Measurements from ENCODE around the gene ERICH4.
A peak's percentile ranks its signal among the peaks of the same experiment; 100 is the strongest.

ERICH4 gene

GRCh38 chr19:41437944-41438574, 4.9 kb upstream of the ERICH4 start:
- no peak overlapping the region for H2AFZ ChIP-seq (ENCODE audit: low read length)
- H2AK5ac ChIP-seq (ENCODE audit: low read depth, low read length), result no peak overlapping the region
- no peak overlapping the region for H4K8ac ChIP-seq (ENCODE audit: low read depth, low read length)
- DNase-seq (ENCODE audit: low spot score), result no peak
- no peak overlapping the region for H3K14ac ChIP-seq (ENCODE audit: low read length)
- no peak overlapping the region for H3K27ac ChIP-seq (replicated peaks; ENCODE audit: low read length)
- no peak overlapping the region for H2BK12ac ChIP-seq (ENCODE audit: low read length)
- H2BK15ac ChIP-seq (ENCODE audit: low read length), result no peak overlapping the region
- H4K91ac ChIP-seq (ENCODE audit: low read depth, low read length, poor library complexity), result no peak overlapping the region
- H3K4me3 ChIP-seq (ENCODE audit: low read length in 2 of 2), result no peak overlapping the region
- H3K4me1 ChIP-seq (ENCODE audit: control insufficient read depth in 2 of 2, insufficient read depth in 1 of 2, low read depth in 1 of 2, low read length in 2 of 2), result no peaks in the 10 kb centered on the region
- H3K18ac ChIP-seq (ENCODE audit: low read length), result no peak overlapping the region
- peaks cover 17 to 27% of the 10 kb centered on the region in 2 donors for H3K36me3 ChIP-seq (replicated peaks in 1 of 2; ENCODE audit: control insufficient read depth in 2 of 2, insufficient read depth in 2 of 2, low read length in 2 of 2)
- H3K4ac ChIP-seq (ENCODE audit: low read length), result no peak overlapping the region
- H2BK5ac ChIP-seq (ENCODE audit: low read length), result no peak overlapping the region
- H3K27me3 ChIP-seq (ENCODE audit: control insufficient read depth in 3 of 3, insufficient read depth in 3 of 3, low read depth in 1 of 3, low read length in 3 of 3), result no peaks in the 10 kb centered on the region
- H3K79me1 ChIP-seq (ENCODE audit: low read depth, low read length), result no peaks in the 10 kb centered on the region
- H3K4me2 ChIP-seq (ENCODE audit: insufficient read depth, low read length, poor library complexity, severe bottlenecking), result no peak overlapping the region
- no peak overlapping the region for H2BK120ac ChIP-seq (ENCODE audit: low read depth, low read length)
- no CpG with 5 or more reads among the region's 7 CpGs for WGBS, 2 donors (ENCODE audit: extremely low coverage in 2 of 2, insufficient read length in 2 of 2, insufficient replicate concordance in 1 of 2)
- H3K23ac ChIP-seq (ENCODE audit: low read depth, low read length, poor library complexity), result no peak overlapping the region
- H3K9ac ChIP-seq (ENCODE audit: low read depth, low read length, poor library complexity), result no peak overlapping the region
- peaks cover 0 to 2% of the 10 kb centered on the region in 2 donors for H3K9me3 ChIP-seq (replicated peaks in 1 of 2; ENCODE audit: control insufficient read depth in 2 of 2, insufficient read depth in 1 of 2, low read depth in 1 of 2, low read length in 2 of 2)

GRCh38 chr19:41439441-41440222, 3.3 kb upstream of the ERICH4 start, which contains the start of gene DMAC2:
TSS of gene DMAC2 (minus strand) at chr19:41439912. CDS start at chr19:41439899, 13 bp downstream.
- H4K91ac ChIP-seq (ENCODE audit: low read depth, low read length, poor library complexity), result no peak within 1 kb of the TSS
- H3K27ac ChIP-seq (replicated peaks; ENCODE audit: low read length), result peak within 1 kb of the TSS; percentile 86
- H2BK120ac ChIP-seq (ENCODE audit: low read depth, low read length), result no peak within 1 kb of the TSS
- no peaks in the 10 kb centered on the region for H3K79me1 ChIP-seq (ENCODE audit: low read depth, low read length)
- peak within 1 kb of the TSS; percentile 83 for H3K23ac ChIP-seq (ENCODE audit: low read depth, low read length, poor library complexity)
- DNase-seq (ENCODE audit: low spot score), result peak; percentile 96
- H2AFZ ChIP-seq (ENCODE audit: low read length), result peak within 1 kb of the TSS; percentile 94
- peak within 1 kb of the TSS; percentile 78 to 90 for H3K4me3 ChIP-seq (ENCODE audit: low read length in 2 of 2)
- H2AK5ac ChIP-seq (ENCODE audit: low read depth, low read length), result no peak within 1 kb of the TSS
- peak within 1 kb of the TSS; percentile 100 for H3K18ac ChIP-seq (ENCODE audit: low read length)
- no peak within 1 kb of the TSS for H3K4ac ChIP-seq (ENCODE audit: low read length)
- H3K4me1 ChIP-seq (ENCODE audit: control insufficient read depth in 2 of 2, insufficient read depth in 1 of 2, low read depth in 1 of 2, low read length in 2 of 2), result no peaks in the 10 kb centered on the region
- peaks cover 12 to 21% of the 10 kb centered on the region in 2 donors for H3K36me3 ChIP-seq (replicated peaks in 1 of 2; ENCODE audit: control insufficient read depth in 2 of 2, insufficient read depth in 2 of 2, low read length in 2 of 2)
- WGBS, 2 donors (ENCODE audit: extremely low coverage in 2 of 2, insufficient read length in 2 of 2, insufficient replicate concordance in 1 of 2), result no CpG with 5 or more reads among the region's 40 CpGs
- H2BK15ac ChIP-seq (ENCODE audit: low read length), result peak within 1 kb of the TSS; percentile 10
- no peak within 1 kb of the TSS for H2BK12ac ChIP-seq (ENCODE audit: low read length)
- H4K8ac ChIP-seq (ENCODE audit: low read depth, low read length), result no peak within 1 kb of the TSS
- peaks cover 0 to 2% of the 10 kb centered on the region in 2 donors for H3K9me3 ChIP-seq (replicated peaks in 1 of 2; ENCODE audit: control insufficient read depth in 2 of 2, insufficient read depth in 1 of 2, low read depth in 1 of 2, low read length in 2 of 2)
- H3K14ac ChIP-seq (ENCODE audit: low read length), result no peak within 1 kb of the TSS
- peak within 1 kb of the TSS; percentile 92 for H3K9ac ChIP-seq (ENCODE audit: low read depth, low read length, poor library complexity)
- peaks cover 0 to 9% (median 0%) of the 10 kb centered on the region in 3 experiments for H3K27me3 ChIP-seq (ENCODE audit: control insufficient read depth in 3 of 3, insufficient read depth in 3 of 3, low read depth in 1 of 3, low read length in 3 of 3)
- no peak within 1 kb of the TSS for H2BK5ac ChIP-seq (ENCODE audit: low read length)
- peak within 1 kb of the TSS; percentile 32 for H3K4me2 ChIP-seq (ENCODE audit: insufficient read depth, low read length, poor library complexity, severe bottlenecking)

DNA sequence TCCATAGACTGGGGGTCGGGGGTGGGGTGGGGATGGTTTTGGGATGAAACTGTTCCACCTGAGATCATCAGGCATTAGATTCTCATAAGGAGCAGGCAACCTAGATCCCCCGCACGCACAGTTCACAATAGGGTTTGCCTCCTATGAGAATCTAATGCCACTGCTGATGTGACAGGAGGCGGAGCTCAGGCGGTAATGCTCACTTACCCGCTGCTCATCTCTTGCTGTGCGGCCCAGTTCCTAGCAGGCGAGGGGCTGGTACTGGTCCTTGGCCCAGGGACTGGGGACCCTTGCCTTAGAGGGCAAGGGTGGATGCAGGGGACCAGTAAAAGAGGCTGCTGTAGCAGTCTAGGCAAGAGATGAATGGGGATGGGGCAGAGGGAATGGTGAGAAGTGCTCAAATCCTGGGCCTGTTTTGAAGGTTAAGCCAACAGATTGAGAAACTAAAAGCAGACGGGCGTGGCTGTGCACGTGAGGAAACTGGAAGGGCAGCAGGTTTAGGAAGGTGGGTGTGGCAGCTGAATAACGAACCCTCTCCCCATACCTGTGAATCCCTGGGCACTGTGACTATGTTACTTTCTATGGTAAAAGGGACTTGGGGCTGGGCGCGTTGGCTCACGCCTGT, 1.5 kb upstream of the ERICH4 start:
- Histone ChIP-seq H3K4me3 (ENCODE audit: low read length in 2 of 2) (no peak overlapping the region), H3K14ac (ENCODE audit: low read length) (no peak overlapping the region), H3K27ac (replicated peaks; ENCODE audit: low read length) (no peak overlapping the region), H2BK120ac (ENCODE audit: low read depth, low read length) (no peak overlapping the region), H3K9me3 (replicated peaks in 1 of 2; ENCODE audit: control insufficient read depth in 2 of 2, insufficient read depth in 1 of 2, low read depth in 1 of 2, low read length in 2 of 2) (peaks cover 0 to 2% of the 10 kb centered on the region in 2 donors), H3K23ac (ENCODE audit: low read depth, low read length, poor library complexity) (no peak overlapping the region), H2BK5ac (ENCODE audit: low read length) (no peak overlapping the region), H3K4me1 (ENCODE audit: control insufficient read depth in 2 of 2, insufficient read depth in 1 of 2, low read depth in 1 of 2, low read length in 2 of 2) (no peaks in the 10 kb centered on the region), H4K91ac (ENCODE audit: low read depth, low read length, poor library complexity) (no peak overlapping the region), H2AK5ac (ENCODE audit: low read depth, low read length) (no peak overlapping the region), H3K4ac (ENCODE audit: low read length) (no peak overlapping the region), H3K27me3 (ENCODE audit: control insufficient read depth in 3 of 3, insufficient read depth in 3 of 3, low read depth in 1 of 3, low read length in 3 of 3) (peaks cover 0 to 9% (median 0%) of the 10 kb centered on the region in 3 experiments), H2BK15ac (ENCODE audit: low read length) (no peak overlapping the region), H3K79me1 (ENCODE audit: low read depth, low read length) (no peaks in the 10 kb centered on the region), H2BK12ac (ENCODE audit: low read length) (no peak overlapping the region), H3K9ac (ENCODE audit: low read depth, low read length, poor library complexity) (peak overlapping the region; percentile 9), H3K4me2 (ENCODE audit: insufficient read depth, low read length, poor library complexity, severe bottlenecking) (no peak overlapping the region), H4K8ac (ENCODE audit: low read depth, low read length) (no peak overlapping the region), H3K36me3 (replicated peaks in 1 of 2; ENCODE audit: control insufficient read depth in 2 of 2, insufficient read depth in 2 of 2, low read length in 2 of 2) (peaks cover 8 to 14% of the 10 kb centered on the region in 2 donors), H3K18ac (ENCODE audit: low read length) (no peak overlapping the region), H2AFZ (ENCODE audit: low read length) (no peak overlapping the region)
- no peak for DNase-seq (ENCODE audit: low spot score)
- no CpG with 5 or more reads among the region's 15 CpGs for WGBS, 2 donors (ENCODE audit: extremely low coverage in 2 of 2, insufficient read length in 2 of 2, insufficient replicate concordance in 1 of 2)

Data from neuronal stem cell (in vitro differentiated cells).